GM19351 (cell line): ENCODE data around the gene FYN.
"Not testable (repeated sequence)": the region's sequence is repeated elsewhere in the genome, so short reads cannot be mapped to it uniquely, and the experiment has no call there.

Experiments used
- ATAC-seq: cut with Tn5 transposase; IDR thresholded peaks from one replicate; pipeline ENCODE4 v1.9.1; 2021; ENCODE audit warnings: mild to moderate bottlenecking, moderate library complexity; ENCODE audit not compliant: unreplicated experiment

Gene FYN

GRCh38 chr6:111793711-111794111 lies 79.5 kb downstream of the FYN start:
- peak; percentile 52 for ATAC-seq

- ATAC-seq = no peak
These were observed 80.1 kb downstream of the FYN start for GRCh38 chr6:111792914-111793700.

- no peak for ATAC-seq
These were observed 81.0 kb downstream of the FYN start for GRCh38 chr6:111792241-111792640.

GRCh38 chr6:111791415-111791814 lies 81.8 kb downstream of the FYN start:
- ATAC-seq = no peak

GRCh38 chr6:111789598-111789997 lies 83.7 kb downstream of the FYN start:
- ATAC-seq = no peak

- ATAC-seq = no peak
These were observed 84.6 kb downstream of the FYN start for GRCh38 chr6:111788379-111789276.

GRCh38 chr6:111786151-111786550 lies 87.1 kb downstream of the FYN start:
- ATAC-seq = not testable (repeated sequence)

GRCh38 chr6:111784433-111784832 lies 88.8 kb downstream of the FYN start:
- ATAC-seq = no peak

- ATAC-seq = no peak
These were observed 90.3 kb downstream of the FYN start for GRCh38 chr6:111782887-111783466.

- ATAC-seq = no peak
These were observed 91.0 kb downstream of the FYN start for GRCh38 chr6:111782192-111782809.

- ATAC-seq = no peak
These were observed 92.1 kb downstream of the FYN start for GRCh38 chr6:111781041-111781708.

GRCh38 chr6:111780393-111780792 lies 92.9 kb downstream of the FYN start:
- ATAC-seq = no peak

GRCh38 chr6:111779660-111780059 lies 93.6 kb downstream of the FYN start:
- ATAC-seq = no peak

GRCh38 chr6:111779031-111779430 lies 94.2 kb downstream of the FYN start:
- ATAC-seq = no peak

GRCh38 chr6:111777357-111777756 lies 95.9 kb downstream of the FYN start:
- ATAC-seq = peak; percentile 61

- peak; percentile 51 for ATAC-seq
These were observed 96.7 kb downstream of the FYN start for GRCh38 chr6:111776236-111777221.

GRCh38 chr6:111775145-111775922 lies 97.9 kb downstream of the FYN start:
- ATAC-seq = no peak

GRCh38 chr6:111774346-111774703 lies 98.9 kb downstream of the FYN start:
- ATAC-seq = no peak
